K562 (cell line): ENCODE measurements around the gene FES.

Source experiments
- RERE ChIP-seq: sonication (generic); formaldehyde crosslinking; IDR thresholded peaks from 2 replicates; pipeline ENCODE4 v1.8.0; 2023; ENCODE audit warnings: missing genetic modification reagents, mild to moderate bottlenecking, borderline replicate concordance
- ZBTB40 ChIP-seq, 2 experiments: fragments of 450-650 bp in 1 of 2; sonication (generic) in 1 of 2; formaldehyde crosslinking in 1 of 2; IDR thresholded peaks; 2 replicates each; pipeline versions ENCODE4 v1.7.1 to v1.9.0; 2016 to 2022; ENCODE audit warnings: inconsistent platforms in 1 of 2, mild to moderate bottlenecking in 1 of 2, missing genetic modification reagents in 1 of 2

GRCh38 chr15:90890839-90891238, 6.5 kb downstream of the FES start:
- TF ChIP-seq RERE (CRISPR knock-in tag) (no peak), ZBTB40 (IDR thresholded peaks at IDR 0.05) (no peak), ZBTB40 (CRISPR knock-in tag; IDR thresholded peaks at IDR 0.05) (no peak)
